Caco-2 (cell line): Measurements from ENCODE around the gene DDAH2. TPM values are rescaled to one million over a fixed set of nuclear protein-coding genes. Genes with fewer than 3 reads are reported as not detected.

Experiments
- BruUV-seq: library from RNA; stranded (reverse); fragments of 400-500 nt; replicated peaks from 2 replicates; lab custom pipeline; 2021; lab: Mats Ljungman, UMichigan
- CTCF ChIA-PET: fragments of 300-600 bp; sonication (Branson Sonifier 250); formaldehyde crosslinking; loops from one replicate; lab custom pipeline; 2022; ENCODE audit warnings: antibody characterized with exemption; lab: Charles Lee
- POLR2A ChIA-PET: fragments of 300-600 bp; sonication (Branson Sonifier 250); formaldehyde crosslinking; loops from one replicate; lab custom pipeline; 2022; ENCODE audit warnings: antibody characterized with exemption; lab: Charles Lee
- DNase-seq, 2 experiments: peaks; one replicate each; pipeline versions ENCODE4 v3.0.0 to v3.0.0-alpha.2; 2020 to 2022
- H3K27me3 ChIP-seq: replicated peaks from 2 replicates; pipeline ENCODE4 v1.6.0; 2011; ENCODE audit warnings: low read length; ENCODE audit not compliant: control insufficient read depth, insufficient read depth
- H3K36me3 ChIP-seq: 2 replicates; pipeline ENCODE4 v1.5.1; 2011; ENCODE audit warnings: low read length; ENCODE audit not compliant: control insufficient read depth, insufficient read depth
- H3K4me1 ChIP-seq: fragments of 250-450 bp; sonication (Bioruptor Pico); 2 replicates; pipeline ENCODE4 v1.5.1; 2020; ENCODE audit warnings: mild to moderate bottlenecking
- H3K4me3 ChIP-seq: 2 replicates; pipeline ENCODE4 v1.5.1; 2011; ENCODE audit warnings: low read depth, mild to moderate bottlenecking, control low read depth, low read length
- H3K9me3 ChIP-seq: fragments of 250-450 bp; sonication (Bioruptor Pico); 2 replicates; pipeline ENCODE4 v1.5.1; 2020; ENCODE audit warnings: mild to moderate bottlenecking, moderate library complexity
- H3K27ac Mint-ChIP-seq: one replicate; pipeline ENCODE4 v1.8.0; 2022; ENCODE audit warnings: mixed read lengths; ENCODE audit not compliant: unreplicated experiment
- H3K27me3 Mint-ChIP-seq: one replicate; pipeline ENCODE4 v1.8.0; 2022; ENCODE audit warnings: mixed read lengths; ENCODE audit not compliant: insufficient read depth, unreplicated experiment
- H3K36me3 Mint-ChIP-seq: one replicate; pipeline ENCODE4 v1.8.0; 2022; ENCODE audit warnings: mild to moderate bottlenecking, mixed read lengths; ENCODE audit not compliant: insufficient read depth, unreplicated experiment
- H3K4me1 Mint-ChIP-seq: one replicate; pipeline ENCODE4 v1.8.0; 2022; ENCODE audit warnings: low read depth, mixed read lengths; ENCODE audit not compliant: unreplicated experiment
- H3K4me3 Mint-ChIP-seq: one replicate; pipeline ENCODE4 v1.8.0; 2022; ENCODE audit warnings: mild to moderate bottlenecking, moderate library complexity, mixed read lengths; ENCODE audit not compliant: unreplicated experiment
- H3K9me3 Mint-ChIP-seq: one replicate; pipeline ENCODE4 v1.8.0; 2022; ENCODE audit warnings: mixed read lengths; ENCODE audit not compliant: unreplicated experiment
- intact Hi-C: fragments of 100-400 bp; cut with micrococcal nuclease; formaldehyde crosslinking; loops from one replicate; pipeline ENCODE4 v1.10.0; 2022; ENCODE audit not compliant: unreplicated experiment
- total RNA-seq: library from RNA; stranded (reverse); gene quantifications from 2 replicates; pipeline ENCODE4 v1.2.3, GENCODE V29; 2022
- TF ChIP-seq, protein P1 (sequence below), 2 experiments: fragments of 200-600 bp in 1 of 2; IDR thresholded peaks; 1 replicate in 1 of 2; 2 replicates in 1 of 2; pipeline versions ENCODE4 v1.5.1 to v1.8.0; 2011 to 2022; ENCODE audit warnings: antibody characterized with exemption in 1 of 2, control low read depth in 1 of 2, inconsistent platforms in 1 of 2, low read depth in 1 of 2, low read length in 1 of 2, mild to moderate bottlenecking in 1 of 2, moderate library complexity in 1 of 2; ENCODE audit not compliant: insufficient read depth in 1 of 2, severe bottlenecking in 1 of 2, unreplicated experiment in 1 of 2

Gene DDAH2
- total RNA-seq, 1 experiment from 2014 or later, result 82.4 TPM

DNA sequence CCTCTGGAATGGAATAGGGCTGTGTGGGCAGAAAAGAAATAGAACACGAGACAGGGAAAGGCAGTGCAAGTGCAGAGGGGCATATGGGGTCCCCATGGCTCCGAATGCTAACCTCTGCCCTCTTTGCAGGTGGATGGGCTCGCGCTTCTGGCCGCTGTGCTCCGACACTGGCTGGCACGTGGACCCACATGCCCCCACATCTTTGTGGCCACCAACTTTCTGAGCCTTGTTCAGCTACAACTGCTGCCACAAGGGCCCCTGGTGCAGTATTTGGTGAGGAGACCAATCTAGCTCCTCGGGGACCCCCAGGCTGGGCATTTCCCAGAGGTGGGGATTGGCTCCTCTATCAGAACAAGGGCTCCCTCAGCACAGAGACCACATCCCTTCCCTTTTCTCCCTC is 32.2 kb upstream of the DDAH2 start:
- Mint-ChIP-seq H3K27me3 (no peaks in the 10 kb centered on the region), H3K4me1 (peaks cover 10% of the 10 kb centered on the region), H3K9me3 (no peaks in the 10 kb centered on the region), H3K36me3 (peaks cover 31% of the 10 kb centered on the region), H3K4me3 (no peak overlapping the region), H3K27ac (no peak overlapping the region)
- 0 out of 2 replicates have a peak, but pooled peaks cover 1% of the 10 kb centered on the region for H3K36me3 ChIP-seq
- TF ChIP-seq, protein P1, sequence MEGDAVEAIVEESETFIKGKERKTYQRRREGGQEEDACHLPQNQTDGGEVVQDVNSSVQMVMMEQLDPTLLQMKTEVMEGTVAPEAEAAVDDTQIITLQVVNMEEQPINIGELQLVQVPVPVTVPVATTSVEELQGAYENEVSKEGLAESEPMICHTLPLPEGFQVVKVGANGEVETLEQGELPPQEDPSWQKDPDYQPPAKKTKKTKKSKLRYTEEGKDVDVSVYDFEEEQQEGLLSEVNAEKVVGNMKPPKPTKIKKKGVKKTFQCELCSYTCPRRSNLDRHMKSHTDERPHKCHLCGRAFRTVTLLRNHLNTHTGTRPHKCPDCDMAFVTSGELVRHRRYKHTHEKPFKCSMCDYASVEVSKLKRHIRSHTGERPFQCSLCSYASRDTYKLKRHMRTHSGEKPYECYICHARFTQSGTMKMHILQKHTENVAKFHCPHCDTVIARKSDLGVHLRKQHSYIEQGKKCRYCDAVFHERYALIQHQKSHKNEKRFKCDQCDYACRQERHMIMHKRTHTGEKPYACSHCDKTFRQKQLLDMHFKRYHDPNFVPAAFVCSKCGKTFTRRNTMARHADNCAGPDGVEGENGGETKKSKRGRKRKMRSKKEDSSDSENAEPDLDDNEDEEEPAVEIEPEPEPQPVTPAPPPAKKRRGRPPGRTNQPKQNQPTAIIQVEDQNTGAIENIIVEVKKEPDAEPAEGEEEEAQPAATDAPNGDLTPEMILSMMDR (IDR thresholded peaks at IDR 0.05; ENCODE audit: insufficient read depth in 1 of 2, low read depth in 1 of 2, low read length in 1 of 2, severe bottlenecking in 1 of 2, unreplicated experiment in 1 of 2), result no peak
- intact Hi-C loops, result no loop called here
- ChIA-PET CTCF (interaction anchor here (1.4 kb wide), 1 partner anchor 9 kb away, joined by 3 read pairs; no protein-coding TSS in a partner anchor), POLR2A (no interaction called here)
- no TSS peak for BruUV-seq
- H3K4me3 ChIP-seq, result no peak overlapping the region
- no peaks in the 10 kb centered on the region for H3K9me3 ChIP-seq
- H3K27me3 ChIP-seq, result no peaks in the 10 kb centered on the region
- DNase-seq, result no peak
- peaks cover 5% of the 10 kb centered on the region for H3K4me1 ChIP-seq

DNA sequence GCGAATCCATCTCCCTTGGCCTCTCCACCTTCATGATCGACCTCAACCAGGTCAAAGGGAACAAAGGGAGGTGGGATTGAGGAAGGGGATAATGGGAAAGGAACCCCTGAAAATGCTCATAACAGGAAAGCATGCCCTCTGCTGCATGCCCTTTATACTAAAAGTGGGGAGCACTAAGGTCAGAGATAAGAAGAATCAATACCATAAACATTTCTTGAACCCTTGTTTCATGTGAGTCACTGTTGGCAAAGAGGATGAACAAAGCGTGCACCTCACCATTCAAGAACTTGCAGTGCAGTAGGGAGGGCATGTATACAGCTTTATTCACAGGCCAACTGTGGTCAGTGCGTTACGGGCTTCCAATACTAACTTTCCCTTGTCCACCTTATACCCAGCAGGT is 31.7 kb upstream of the DDAH2 start:
- POLR2A ChIA-PET, result no interaction called here
- H3K27me3 Mint-ChIP-seq, result no peaks in the 10 kb centered on the region
- H3K4me3 Mint-ChIP-seq, result no peak overlapping the region
- intact Hi-C loops, result no loop called here
- BruUV-seq, result no TSS peak
- TF ChIP-seq, protein P1 (IDR thresholded peaks at IDR 0.05; ENCODE audit: insufficient read depth in 1 of 2, low read depth in 1 of 2, low read length in 1 of 2, severe bottlenecking in 1 of 2, unreplicated experiment in 1 of 2), result no peak
- H3K36me3 Mint-ChIP-seq, result peaks cover 31% of the 10 kb centered on the region
- Histone ChIP-seq H3K4me3 (no peak overlapping the region), H3K4me1 (peaks cover 5% of the 10 kb centered on the region), H3K27me3 (no peaks in the 10 kb centered on the region), H3K36me3 (0 out of 2 replicates have a peak, but pooled peaks cover 1% of the 10 kb centered on the region), H3K9me3 (no peaks in the 10 kb centered on the region)
- no peaks in the 10 kb centered on the region for H3K9me3 Mint-ChIP-seq
- DNase-seq, result no peak
- CTCF ChIA-PET, result interaction anchor here (1.4 kb wide), 1 partner anchor 9 kb away, joined by 3 read pairs; no protein-coding TSS in a partner anchor
- peaks cover 10% of the 10 kb centered on the region for H3K4me1 Mint-ChIP-seq
- no peak overlapping the region for H3K27ac Mint-ChIP-seq

GRCh38 chr6:31758281-31758680 is 29.2 kb upstream of the DDAH2 start:
- TF ChIP-seq, protein P1 (IDR thresholded peaks at IDR 0.05; ENCODE audit: insufficient read depth in 1 of 2, low read depth in 1 of 2, low read length in 1 of 2, severe bottlenecking in 1 of 2, unreplicated experiment in 1 of 2), result no peak

More at GRCh38 chr6:31758281-31758680, 29.2 kb upstream of the DDAH2 start:
- peaks cover 22% of the 10 kb centered on the region for H3K36me3 Mint-ChIP-seq
- peak overlapping the region; percentile 16 for H3K27ac Mint-ChIP-seq
- H3K4me1 Mint-ChIP-seq, result peaks cover 3% of the 10 kb centered on the region
- intact Hi-C loops, result no loop called here
- BruUV-seq, result no TSS peak
- ChIA-PET CTCF (no interaction called here), POLR2A (interaction anchor here (1.3 kb wide), 1 partner anchor 19 kb away, joined by 10 read pairs; the partner anchor contains the start of gene MSH5)
- Histone ChIP-seq H3K36me3 (no peaks in the 10 kb centered on the region), H3K4me3 (no peak overlapping the region), H3K4me1 (peaks cover 2% of the 10 kb centered on the region), H3K27me3 (no peaks in the 10 kb centered on the region), H3K9me3 (no peaks in the 10 kb centered on the region)
- no peaks in the 10 kb centered on the region for H3K27me3 Mint-ChIP-seq
- no peak overlapping the region for H3K4me3 Mint-ChIP-seq
- H3K9me3 Mint-ChIP-seq, result no peaks in the 10 kb centered on the region
- DNase-seq, result no peak
